Measurements from ENCODE around the gene DBNDD2.

The DBNDD2 gene

DNA sequence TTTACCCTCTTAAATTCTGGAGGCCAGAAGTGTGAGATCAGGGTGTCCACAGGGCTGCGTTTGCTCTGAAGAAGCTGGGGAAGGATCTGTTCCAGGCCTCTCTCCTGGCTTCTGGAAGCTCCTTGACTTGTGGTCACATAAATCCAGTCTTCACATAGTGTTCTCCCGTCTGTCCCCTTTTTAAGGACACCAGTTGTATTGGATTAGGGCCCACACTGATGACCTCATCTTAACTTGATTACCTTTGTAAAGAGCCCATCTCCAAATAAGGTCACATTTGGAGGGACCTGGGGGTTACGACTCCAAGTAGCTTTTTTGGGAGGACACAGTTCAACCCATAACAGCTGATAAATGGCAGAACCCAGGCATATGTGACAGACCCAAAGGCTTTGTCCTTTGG is 41.4 kb downstream of the DBNDD2 start:
- no peak for DNase-seq (ENCODE audit: low read depth)
- TF ChIP-seq, protein P1, sequence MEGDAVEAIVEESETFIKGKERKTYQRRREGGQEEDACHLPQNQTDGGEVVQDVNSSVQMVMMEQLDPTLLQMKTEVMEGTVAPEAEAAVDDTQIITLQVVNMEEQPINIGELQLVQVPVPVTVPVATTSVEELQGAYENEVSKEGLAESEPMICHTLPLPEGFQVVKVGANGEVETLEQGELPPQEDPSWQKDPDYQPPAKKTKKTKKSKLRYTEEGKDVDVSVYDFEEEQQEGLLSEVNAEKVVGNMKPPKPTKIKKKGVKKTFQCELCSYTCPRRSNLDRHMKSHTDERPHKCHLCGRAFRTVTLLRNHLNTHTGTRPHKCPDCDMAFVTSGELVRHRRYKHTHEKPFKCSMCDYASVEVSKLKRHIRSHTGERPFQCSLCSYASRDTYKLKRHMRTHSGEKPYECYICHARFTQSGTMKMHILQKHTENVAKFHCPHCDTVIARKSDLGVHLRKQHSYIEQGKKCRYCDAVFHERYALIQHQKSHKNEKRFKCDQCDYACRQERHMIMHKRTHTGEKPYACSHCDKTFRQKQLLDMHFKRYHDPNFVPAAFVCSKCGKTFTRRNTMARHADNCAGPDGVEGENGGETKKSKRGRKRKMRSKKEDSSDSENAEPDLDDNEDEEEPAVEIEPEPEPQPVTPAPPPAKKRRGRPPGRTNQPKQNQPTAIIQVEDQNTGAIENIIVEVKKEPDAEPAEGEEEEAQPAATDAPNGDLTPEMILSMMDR (conservative IDR thresholded peaks at IDR 0.05; ENCODE audit: low read depth, low read length), result no peak
- no peak overlapping the region for H3K4me3 ChIP-seq (ENCODE audit: low read depth, low read length)

DNA sequence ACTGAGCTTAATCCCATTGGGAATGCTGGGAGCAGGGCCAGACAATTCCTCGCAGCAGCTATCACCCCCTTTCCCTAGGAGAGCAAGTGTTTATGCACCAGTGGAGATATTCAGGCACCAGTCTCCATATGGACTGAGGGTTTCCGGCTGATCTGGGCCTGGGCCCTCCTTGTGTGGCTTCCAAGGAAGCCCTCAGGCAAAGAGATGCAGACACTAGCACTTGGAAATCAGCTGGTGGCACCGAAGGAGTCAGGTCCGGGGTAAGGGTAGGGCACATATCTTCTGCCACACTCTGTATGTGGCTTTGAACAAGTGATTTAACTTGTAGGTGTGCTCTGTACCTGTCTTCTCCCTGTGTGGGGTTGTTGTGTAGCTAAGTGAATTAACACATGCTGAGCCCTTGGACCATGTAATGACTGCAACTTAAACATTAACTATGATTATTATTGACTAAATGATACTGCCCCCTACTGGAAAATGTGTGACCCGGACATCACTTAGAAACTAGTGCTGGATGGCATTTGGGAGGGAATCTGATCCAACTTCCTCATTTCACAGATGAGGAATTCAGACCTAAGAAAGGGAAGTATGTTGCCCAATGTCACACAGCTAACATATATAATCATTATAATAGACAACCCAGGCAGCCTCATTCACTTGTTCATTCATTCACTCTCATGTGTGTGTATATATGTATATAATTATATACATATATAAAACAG is 42.2 kb downstream of the DBNDD2 start:
- DNase-seq (ENCODE audit: low read depth), result peak; percentile 73
- TF ChIP-seq, protein P1 (conservative IDR thresholded peaks at IDR 0.05; ENCODE audit: low read depth, low read length), result peak; percentile 70
- H3K4me3 ChIP-seq (ENCODE audit: low read depth, low read length), result no peak overlapping the region

DNA sequence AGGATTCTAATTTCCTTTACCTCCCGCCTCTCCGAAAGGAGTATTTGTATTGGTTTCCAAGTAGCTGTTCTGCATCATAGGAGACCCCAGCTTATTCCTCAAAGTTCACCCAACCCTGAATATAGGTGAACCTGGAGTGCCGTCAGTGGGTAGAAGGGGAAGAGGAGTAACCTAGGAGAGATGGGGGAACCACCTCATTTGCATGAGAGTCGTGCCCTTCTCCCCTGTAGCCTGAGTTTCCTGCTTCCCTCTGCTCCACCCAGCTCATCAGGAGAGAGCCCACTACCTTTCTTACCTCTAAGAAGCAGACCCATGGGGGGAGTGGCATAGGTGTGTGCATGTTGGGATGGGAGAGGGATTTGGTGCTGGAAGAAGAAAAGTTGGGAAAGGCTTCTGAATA is 44.1 kb downstream of the DBNDD2 start:
- TF ChIP-seq, protein P1 (conservative IDR thresholded peaks at IDR 0.05; ENCODE audit: low read depth, low read length), result no peak
- DNase-seq (ENCODE audit: low read depth), result no peak
- H3K4me3 ChIP-seq (ENCODE audit: low read depth, low read length), result no peak overlapping the region

DNA sequence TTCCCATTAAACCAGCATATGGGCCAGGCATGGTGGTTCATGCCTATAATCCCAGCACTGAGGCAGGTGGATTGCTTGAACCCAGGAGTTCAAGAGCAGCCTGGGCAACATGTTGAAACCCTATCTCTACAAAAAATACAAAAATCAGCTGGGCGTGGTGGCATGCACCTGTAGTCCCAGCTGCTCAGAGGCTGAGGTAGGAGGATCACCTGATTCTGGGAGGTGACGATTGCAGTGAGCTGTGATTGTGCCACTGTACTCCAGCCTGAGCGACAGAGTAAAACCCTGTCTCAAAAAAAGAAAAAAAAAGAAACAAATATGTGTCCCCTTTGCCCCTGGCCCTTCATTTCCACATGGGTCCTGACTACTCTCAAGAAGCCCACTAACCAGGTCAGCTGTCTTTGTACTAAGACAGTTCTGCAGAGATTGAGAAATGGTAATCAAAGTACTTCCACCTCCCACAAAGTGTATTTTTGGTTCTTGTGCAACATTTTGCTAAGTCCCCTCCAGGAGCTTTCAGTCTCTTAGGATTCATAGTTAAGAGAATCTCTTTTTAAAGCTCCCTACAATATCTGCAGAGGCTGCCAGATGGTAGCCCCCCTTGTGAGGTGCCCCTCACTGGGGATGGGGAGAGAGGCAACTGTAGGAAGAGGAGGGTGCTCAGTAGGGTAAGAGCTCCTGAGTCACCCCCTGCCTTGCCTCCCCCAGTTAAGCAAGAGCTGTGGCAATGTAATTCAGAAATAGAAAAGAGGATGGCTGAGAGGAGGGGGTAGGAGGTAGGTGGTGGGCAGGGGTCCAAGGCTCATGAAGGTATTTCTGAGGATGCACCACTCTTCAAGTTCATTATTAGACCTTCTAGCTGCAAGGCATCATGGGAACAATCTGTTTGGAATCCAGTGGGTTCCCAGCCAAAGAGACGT is 44.9 kb downstream of the DBNDD2 start:
- no peak for DNase-seq (ENCODE audit: low read depth)
- TF ChIP-seq, protein P1 (conservative IDR thresholded peaks at IDR 0.05; ENCODE audit: low read depth, low read length), result no peak
- H3K4me3 ChIP-seq (ENCODE audit: low read depth, low read length), result no peak overlapping the region

DNA sequence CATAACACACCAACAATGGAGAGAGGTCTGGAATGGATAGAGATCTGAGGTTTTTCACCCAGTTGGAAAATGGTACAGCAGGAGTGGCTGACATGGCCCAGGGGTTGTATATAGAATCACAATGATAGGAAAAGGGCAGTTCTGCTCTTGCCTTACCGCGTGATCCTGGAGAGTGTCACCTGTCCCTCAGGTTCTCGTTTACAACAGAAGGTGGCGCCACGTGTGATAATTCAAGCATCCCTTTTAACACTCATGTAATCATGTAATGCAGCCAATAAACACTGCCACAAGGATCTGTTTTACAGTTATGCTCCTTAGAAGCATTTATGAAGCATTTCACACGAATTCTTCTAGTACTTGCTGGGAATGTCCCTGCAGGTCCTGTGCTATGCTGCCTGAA is 48.5 kb downstream of the DBNDD2 start:
- H3K4me3 ChIP-seq (ENCODE audit: low read depth, low read length), result no peak overlapping the region
- DNase-seq (ENCODE audit: low read depth), result peak; percentile 33

DNA sequence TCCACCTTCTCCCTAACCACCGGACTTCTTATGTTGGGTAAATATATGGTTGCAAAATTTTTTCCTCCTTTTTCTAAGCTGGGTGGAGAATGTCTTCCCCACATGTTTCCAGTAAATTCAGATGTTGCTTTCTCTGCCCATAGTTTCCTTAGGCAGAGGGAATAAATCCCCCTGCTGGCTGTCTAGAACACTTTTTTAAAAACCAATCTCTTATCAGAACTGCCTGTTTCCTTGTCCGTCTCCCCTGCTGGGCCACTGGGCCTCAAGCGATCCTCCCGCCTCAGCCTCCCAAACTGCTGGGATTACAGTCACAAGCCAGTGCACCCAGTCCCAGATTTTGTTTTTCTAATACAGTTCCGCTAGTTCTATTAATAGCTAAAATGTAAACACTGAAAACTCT is 51.5 kb downstream of the DBNDD2 start:
- peak; percentile 18 for DNase-seq (ENCODE audit: low read depth)
- TF ChIP-seq, protein P1 (conservative IDR thresholded peaks at IDR 0.05; ENCODE audit: low read depth, low read length), result peak; percentile 38
- H3K4me3 ChIP-seq (ENCODE audit: low read depth, low read length), result no peak overlapping the region

More for the DNA sequence above, 48.5 kb downstream of the DBNDD2 start:
- TF ChIP-seq, protein P1 (conservative IDR thresholded peaks at IDR 0.05; ENCODE audit: low read depth, low read length), result peak; percentile 38
